NCI-H510A treated with DMSO at 0.1 percent for 48 hours (cell line): Measurements from ENCODE around the gene TTC27.
"Not testable (repeated sequence)": the region's sequence is repeated elsewhere in the genome, so short reads cannot be mapped to it uniquely, and the experiment has no call there.

Experiments used
- DNase-seq: peaks from one replicate; lab custom pipeline; 2025; lab: John Stamatoyannopoulos, UW

Gene TTC27

GRCh38 chr2:32719933-32720716 lies 92.3 kb downstream of the TTC27 start:
- no peak for DNase-seq

GRCh38 chr2:32720771-32721170 lies 92.9 kb downstream of the TTC27 start:
- no peak for DNase-seq

GRCh38 chr2:32721376-32721775 lies 93.5 kb downstream of the TTC27 start:
- no peak for DNase-seq

DNA sequence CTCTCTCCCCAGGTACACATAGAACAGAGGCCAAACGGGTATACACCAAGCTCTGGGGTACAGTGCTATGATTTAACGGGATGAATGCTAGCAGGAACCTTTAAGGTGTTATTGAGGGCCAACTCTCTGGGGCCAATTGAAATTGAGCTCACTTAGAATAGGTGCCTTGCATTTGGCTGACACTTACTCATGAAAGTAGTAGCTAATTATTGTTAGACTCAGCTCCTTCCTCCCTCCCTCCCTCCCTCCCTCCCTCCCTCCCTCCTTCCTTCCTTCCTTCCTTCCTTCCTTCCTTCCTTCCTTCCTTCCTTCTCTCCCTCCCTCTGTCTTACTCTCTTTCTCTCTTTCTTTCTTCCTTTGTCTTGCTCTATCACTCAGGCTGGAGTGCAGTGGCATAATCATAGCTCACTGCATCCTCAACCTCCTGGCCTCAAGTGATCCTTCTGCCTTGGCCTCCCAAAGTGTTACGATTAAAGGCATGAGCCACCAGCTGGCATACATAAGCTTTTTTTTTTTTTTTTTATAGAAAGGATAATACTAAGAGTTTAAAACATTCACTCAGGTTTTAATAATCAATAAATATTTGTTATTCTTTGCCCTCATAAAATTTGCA lies 95.7 kb downstream of the TTC27 start:
- DNase-seq, result no peak

GRCh38 chr2:32726678-32727077 lies 98.8 kb downstream of the TTC27 start:
- not testable (repeated sequence) for DNase-seq

GRCh38 chr2:32727157-32727556 lies 99.3 kb downstream of the TTC27 start:
- no peak for DNase-seq

GRCh38 chr2:32730958-32731357 lies 103.1 kb downstream of the TTC27 start:
- DNase-seq, result not testable (repeated sequence)

GRCh38 chr2:32732120-32732519 lies 104.3 kb downstream of the TTC27 start:
- DNase-seq, result no peak

DNA sequence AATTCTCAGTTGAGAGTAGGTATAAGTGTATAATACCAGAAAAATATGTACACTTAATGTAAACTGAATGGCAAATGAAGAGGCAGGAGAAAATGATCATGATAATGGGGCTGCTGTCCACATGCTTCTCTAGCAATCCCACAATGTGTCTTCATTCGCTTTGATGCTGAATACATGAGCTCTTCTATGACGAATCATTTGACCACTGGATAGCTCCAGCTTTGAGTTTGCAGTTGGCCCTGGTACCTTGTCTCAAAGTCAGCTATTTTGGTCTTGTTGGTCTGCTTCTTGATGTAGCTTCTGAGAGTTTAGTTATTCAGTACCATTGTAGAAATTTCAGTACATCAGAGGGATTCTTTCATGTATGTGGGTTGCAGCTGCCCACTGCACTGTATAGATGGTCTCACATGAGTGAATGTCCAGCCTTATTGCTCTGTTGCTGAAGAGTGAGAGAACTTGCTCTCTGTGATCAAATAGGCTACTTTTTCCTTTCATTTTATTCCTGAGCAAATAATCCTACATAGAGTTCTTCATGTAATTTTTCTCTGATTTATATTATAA lies 105.1 kb downstream of the TTC27 start:
- no peak for DNase-seq

GRCh38 chr2:32735348-32735747 lies 107.5 kb downstream of the TTC27 start:
- no peak for DNase-seq

GRCh38 chr2:32738939-32739338 lies 111.1 kb downstream of the TTC27 start:
- no peak for DNase-seq

GRCh38 chr2:32739664-32740063 lies 111.8 kb downstream of the TTC27 start:
- no peak for DNase-seq

DNA sequence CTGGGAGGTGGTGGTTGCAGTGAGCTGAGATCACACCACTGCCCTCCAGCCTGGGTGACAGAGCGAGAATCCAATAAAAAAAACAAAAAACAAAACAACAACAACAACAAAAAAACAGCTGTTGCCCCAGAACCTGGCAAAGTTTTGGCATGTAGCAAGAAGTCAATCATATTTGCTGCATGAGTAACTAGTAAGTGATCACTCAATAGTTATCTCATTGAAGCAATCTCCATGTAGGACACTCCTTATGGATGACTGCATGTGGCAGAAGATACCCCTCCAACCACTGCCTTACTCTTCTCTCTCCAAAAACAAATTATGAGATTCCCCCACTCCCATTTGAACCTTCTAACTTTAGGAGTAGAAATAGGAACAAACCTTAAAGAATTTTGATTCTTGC lies 113.7 kb downstream of the TTC27 start:
- DNase-seq, result no peak

DNA sequence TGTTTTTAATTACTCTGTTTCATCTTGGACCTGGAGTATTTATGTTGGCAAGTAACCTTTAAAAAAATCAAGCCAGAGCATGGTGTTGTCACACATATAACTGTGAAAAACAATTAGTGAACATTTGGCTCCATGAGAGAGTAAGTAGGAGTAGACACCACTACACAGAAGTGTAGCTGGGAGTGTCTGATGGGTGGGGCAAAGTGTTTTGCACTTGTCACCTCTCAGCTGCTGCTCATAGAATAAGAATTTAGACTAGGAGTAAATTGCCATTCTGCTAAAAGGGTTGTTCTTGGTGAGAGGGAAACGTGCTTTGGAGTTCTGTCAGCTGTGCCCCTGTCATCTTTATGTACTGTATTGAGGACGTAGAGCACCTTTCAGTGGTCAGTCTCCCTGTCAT lies 114.5 kb downstream of the TTC27 start:
- no peak for DNase-seq

DNA sequence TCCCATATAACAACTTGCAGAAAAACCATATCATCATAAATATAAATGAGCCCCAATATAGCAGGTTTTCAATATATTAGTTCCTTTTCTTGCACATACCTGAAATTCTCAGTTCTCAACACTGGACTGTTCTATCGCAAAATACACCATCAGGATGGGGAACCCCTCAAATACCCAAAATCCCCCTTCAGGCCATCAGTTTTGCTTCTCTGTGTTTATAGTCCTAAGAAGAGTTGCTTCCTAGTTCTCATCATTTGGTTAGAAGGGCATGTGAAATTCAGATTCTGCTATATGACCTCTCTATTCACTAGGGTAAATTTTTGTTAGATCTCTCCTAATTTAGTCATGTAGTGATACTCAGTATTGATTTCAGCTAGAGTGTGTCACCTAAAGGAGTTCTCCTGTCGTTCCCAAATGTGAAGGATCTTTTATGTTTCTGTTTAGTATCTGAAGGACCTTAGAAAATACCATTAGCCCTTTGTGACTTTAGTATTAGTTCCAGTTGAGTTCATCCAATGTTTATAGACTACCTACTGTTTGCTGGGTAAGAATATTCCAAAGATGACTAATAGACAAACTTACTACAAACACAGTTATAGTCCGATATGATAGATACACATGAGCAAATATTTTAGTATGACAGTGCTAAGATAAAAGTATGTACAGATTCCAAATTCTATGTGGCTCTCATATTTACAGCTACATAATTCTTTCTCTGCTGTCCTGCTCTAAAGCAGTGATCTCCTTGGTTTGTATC lies 115.8 kb downstream of the TTC27 start:
- DNase-seq, result no peak

DNA sequence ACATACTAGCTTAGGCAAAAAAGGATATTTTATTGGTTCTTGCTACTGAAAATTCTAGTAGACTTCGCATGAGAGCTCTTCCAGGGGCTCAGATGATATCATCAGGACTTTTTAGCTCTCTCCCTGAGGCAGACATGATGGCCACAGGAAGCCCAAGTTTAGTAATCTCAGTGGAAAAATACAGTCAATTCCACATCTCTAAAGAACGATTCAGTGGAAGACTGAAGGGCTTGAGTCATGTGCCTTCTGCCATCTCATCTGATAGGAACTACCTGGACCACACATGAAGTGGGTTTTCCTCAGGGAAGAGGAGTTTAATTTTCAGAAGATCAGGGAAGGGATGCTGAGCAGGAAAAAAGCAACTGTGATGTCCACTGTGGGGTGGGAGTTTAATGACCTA lies 117.3 kb downstream of the TTC27 start:
- DNase-seq, result no peak

DNA sequence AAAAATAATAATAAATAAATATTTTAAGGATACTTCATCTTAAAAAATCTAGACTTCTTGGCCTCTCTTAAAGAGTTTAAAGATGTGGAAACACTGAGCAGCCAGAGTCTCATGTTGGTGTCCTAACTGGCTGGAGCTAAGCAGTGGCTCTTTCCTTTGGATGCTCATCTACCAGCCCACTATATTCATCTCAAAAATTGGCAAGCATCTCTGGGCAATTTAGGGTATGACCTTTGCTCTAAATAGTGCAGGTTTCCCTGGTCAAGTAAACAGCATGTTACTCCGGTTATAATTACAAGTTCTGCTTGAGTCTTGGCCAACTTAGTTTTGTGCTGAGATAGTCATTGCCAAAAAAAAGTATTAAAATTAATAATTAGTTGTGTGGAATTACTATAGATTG lies 117.8 kb downstream of the TTC27 start:
- DNase-seq, result no peak

- no peak for DNase-seq
These were observed 118.8 kb downstream of the TTC27 start for GRCh38 chr2:32746669-32747068.

DNA sequence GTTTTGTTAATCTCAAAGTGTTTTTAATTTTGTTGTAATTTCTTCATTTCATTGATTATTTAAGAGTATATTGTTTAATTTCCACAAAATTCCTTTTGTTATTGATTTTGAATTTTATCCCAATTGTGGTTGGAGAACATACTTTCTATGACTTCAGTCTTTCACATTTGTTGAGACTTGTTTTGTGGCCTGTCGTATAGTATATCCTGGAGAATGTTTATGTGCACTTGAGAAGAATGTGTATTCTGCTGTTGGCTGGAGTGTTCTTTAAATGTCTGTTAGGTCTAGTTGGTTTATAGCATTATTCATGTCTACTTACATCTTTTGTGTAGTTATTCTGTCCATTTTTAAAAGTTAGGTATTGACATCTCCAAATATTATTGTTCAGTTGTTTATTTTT lies 120.3 kb downstream of the TTC27 start:
- no peak for DNase-seq

- no peak for DNase-seq
These were observed 123.0 kb downstream of the TTC27 start for GRCh38 chr2:32750880-32751279.

DNA sequence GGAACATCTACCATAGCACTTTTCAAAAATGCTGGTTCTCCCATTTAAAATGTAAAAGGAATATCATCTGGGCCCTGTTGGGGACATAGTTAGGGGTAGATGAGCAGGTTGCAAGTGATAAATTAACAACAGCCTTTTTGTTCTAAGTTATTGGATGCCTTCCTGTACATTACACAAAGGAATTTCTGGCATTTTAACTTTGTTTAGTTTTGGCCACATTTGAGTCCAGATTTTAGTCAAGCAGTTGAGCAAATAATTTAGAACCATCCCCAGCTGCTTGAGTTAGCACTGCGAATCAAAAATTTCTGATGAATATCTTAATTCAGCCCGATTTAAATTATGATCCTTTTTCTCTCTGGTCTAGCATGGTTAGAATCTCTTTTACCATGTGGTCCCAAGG lies 124.4 kb downstream of the TTC27 start:
- no peak for DNase-seq

DNA sequence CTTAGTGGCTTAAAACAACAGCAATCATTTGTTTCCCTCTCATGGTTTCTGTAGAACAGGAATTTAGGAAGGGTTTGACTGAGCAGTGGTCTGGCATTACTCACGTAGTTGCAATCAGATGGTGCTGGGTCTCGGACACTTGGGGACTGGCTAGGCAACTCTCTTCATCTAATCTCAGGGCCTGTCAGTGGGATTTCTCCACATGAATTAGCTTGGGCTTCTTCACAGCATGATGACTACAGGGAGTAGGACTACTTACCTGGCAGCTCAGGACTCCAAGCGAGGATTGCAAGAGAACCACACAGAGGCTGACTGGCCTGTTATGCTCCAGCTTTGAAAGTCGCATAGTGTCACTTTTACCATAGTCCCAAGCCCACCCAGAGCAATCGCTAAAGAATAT lies 125.1 kb downstream of the TTC27 start:
- DNase-seq, result no peak

DNA sequence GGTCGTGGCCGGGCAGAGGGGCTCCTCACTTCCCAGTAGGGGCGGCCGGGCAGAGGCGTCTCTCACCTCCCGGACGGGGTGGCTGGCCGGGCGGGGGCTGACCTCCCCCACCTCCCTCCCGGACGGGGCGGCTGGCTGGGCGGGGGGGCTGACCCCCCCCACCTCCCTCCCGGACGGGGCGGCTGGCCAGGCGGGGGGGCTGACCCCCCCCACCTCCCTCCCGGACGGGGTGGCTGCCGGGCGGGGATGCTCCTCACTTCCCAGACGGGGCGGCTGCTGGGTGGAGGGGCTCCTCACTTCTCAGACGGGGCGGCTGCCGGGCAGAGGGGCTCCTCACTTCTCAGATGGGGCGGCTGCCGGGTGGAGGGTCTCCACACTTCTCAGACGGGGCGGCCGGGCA lies 126.8 kb downstream of the TTC27 start:
- not testable (repeated sequence) for DNase-seq
